SK-N-SH (cell line): ENCODE measurements around the gene TIMM17A. TPM values are rescaled to one million over a fixed set of nuclear protein-coding genes. Genes with fewer than 3 reads are reported as not detected.

Source experiments
- CTCF ChIA-PET: fragments of 300-600, 350-600 bp; formaldehyde crosslinking; extraction: SDS; loops from one replicate; lab custom pipeline; 2021; lab: Yijun Ruan, JAX
- POLR2A ChIA-PET: fragments of 350-600 bp; sonication (Branson Sonifier 250); formaldehyde crosslinking; extraction: SDS; loops from one replicate; lab custom pipeline; 2020; ENCODE audit warnings: antibody characterized with exemption, inconsistent platforms; lab: Yijun Ruan, JAX
- DNase-seq: peaks from one replicate; pipeline ENCODE4 v3.0.0; 2012
- H2AFZ ChIP-seq: fragments of 200-600 bp; sonication (generic); 2 replicates; pipeline ENCODE4 v1.8.1; 2016; ENCODE audit warnings: antibody characterized with exemption, mild to moderate bottlenecking, low read depth
- H3F3A ChIP-seq: fragments of 200-600 bp; sonication (generic); replicated peaks from 2 replicates; pipeline ENCODE3; 2016; ENCODE audit warnings: antibody characterized with exemption, mild to moderate bottlenecking; ENCODE audit not compliant: insufficient read depth
- H3K27ac ChIP-seq, 2 experiments: fragments of 200-500 bp in 1 of 2; fragments of 200-600 bp in 1 of 2; sonication (Bioruptor generic) in 1 of 2; sonication (generic), shearing (Covaris generic) in 1 of 2; 2 replicates each; pipeline versions ENCODE4 v1.5.1 to v1.6.1; 2014 to 2016; ENCODE audit warnings: low read depth in 2 of 2, inconsistent platforms in 1 of 2, low read length in 1 of 2, mild to moderate bottlenecking in 1 of 2, mixed read lengths in 1 of 2
- H3K27me3 ChIP-seq: fragments of 200-600 bp; sonication (generic), shearing (Covaris generic); 2 replicates; pipeline ENCODE4 v1.6.1; 2016; ENCODE audit warnings: mixed run types; ENCODE audit not compliant: insufficient read depth
- H3K36me3 ChIP-seq, 2 experiments: fragments of 200-500 bp in 1 of 2; fragments of 200-600 bp in 1 of 2; sonication (Bioruptor generic) in 1 of 2; sonication (generic) in 1 of 2; replicated peaks in 1 of 2; 2 replicates each; pipeline versions ENCODE3 to v1.5.1; 2014 to 2016; ENCODE audit warnings: low read length in 1 of 2, mild to moderate bottlenecking in 1 of 2; ENCODE audit not compliant: insufficient read depth in 2 of 2, control insufficient read depth in 1 of 2
- H3K4me1 ChIP-seq, 2 experiments: fragments of 200-500 bp in 1 of 2; fragments of 200-600 bp in 1 of 2; sonication (Bioruptor generic) in 1 of 2; sonication (generic), shearing (Covaris generic) in 1 of 2; 2 replicates each; pipeline versions ENCODE4 v1.5.1 to v1.6.1; 2014 to 2016; ENCODE audit warnings: low read depth in 1 of 2, low read length in 1 of 2, mixed run types in 1 of 2; ENCODE audit not compliant: insufficient read depth in 2 of 2, control insufficient read depth in 1 of 2
- H3K4me2 ChIP-seq: fragments of 200-600 bp; sonication (generic), shearing (Covaris generic); 2 replicates; pipeline ENCODE4 v1.6.1; 2017; ENCODE audit warnings: mixed run types
- H3K4me3 ChIP-seq, 2 experiments: fragments of 200-500 bp in 1 of 2; fragments of 200-600 bp in 1 of 2; sonication (Bioruptor generic) in 1 of 2; sonication (generic), shearing (Covaris generic) in 1 of 2; 2 replicates each; pipeline versions ENCODE4 v1.5.1 to v1.8.1; 2014 to 2016; ENCODE audit warnings: low read depth in 2 of 2, inconsistent platforms in 1 of 2, low read length in 1 of 2, mild to moderate bottlenecking in 1 of 2, mixed read lengths in 1 of 2, moderate library complexity in 1 of 2
- H3K79me2 ChIP-seq: fragments of 200-600 bp; sonication (generic); 2 replicates; pipeline ENCODE4 v1.8.1; 2017; ENCODE audit warnings: mild to moderate bottlenecking; ENCODE audit not compliant: insufficient read depth
- H3K9ac ChIP-seq: fragments of 200-600 bp; sonication (generic); 2 replicates; pipeline ENCODE4 v1.6.1; 2017; ENCODE audit warnings: mixed run types
- H3K9me2 ChIP-seq: fragments of 200-600 bp; sonication (generic); 2 replicates; pipeline ENCODE4 v1.6.1; 2017; ENCODE audit warnings: mixed run types
- H3K9me3 ChIP-seq: fragments of 200-600 bp; sonication (generic); 2 replicates; pipeline ENCODE4 v1.6.1; 2017; ENCODE audit warnings: mixed run types, mild to moderate bottlenecking, moderate library complexity
- H4K20me1 ChIP-seq: fragments of 200-600 bp; sonication (generic); 2 replicates; pipeline ENCODE4 v1.6.1; 2017; ENCODE audit warnings: mild to moderate bottlenecking, mixed run types; ENCODE audit not compliant: insufficient read depth
- ELF1 ChIP-seq: IDR thresholded peaks from 2 replicates; pipeline ENCODE4 v1.4.0; 2012
- FOXJ3 ChIP-seq: sonication (generic); formaldehyde crosslinking; IDR thresholded peaks from 2 replicates; pipeline ENCODE4 v1.5.1; 2020; ENCODE audit warnings: mild to moderate bottlenecking, missing genetic modification reagents
- FOXM1 ChIP-seq: IDR thresholded peaks from 2 replicates; pipeline ENCODE4 v1.4.0; 2012; ENCODE audit warnings: low read depth, mild to moderate bottlenecking
- GABPA ChIP-seq: IDR thresholded peaks from 2 replicates; pipeline ENCODE4 v1.4.0; 2012; ENCODE audit warnings: low read depth, mild to moderate bottlenecking
- MEF2A ChIP-seq: IDR thresholded peaks from 2 replicates; pipeline ENCODE4 v1.4.0; 2012; ENCODE audit warnings: low read depth, borderline replicate concordance
- MXI1 ChIP-seq: IDR thresholded peaks from 2 replicates; pipeline ENCODE4 v1.6.1; 2012; ENCODE audit warnings: mild to moderate bottlenecking, low read depth, low read length, improper control_type of control experiment
- NFIC ChIP-seq: IDR thresholded peaks from 2 replicates; pipeline ENCODE4 v1.4.0; 2012; ENCODE audit warnings: borderline replicate concordance
- RXRA ChIP-seq: IDR thresholded peaks from 2 replicates; pipeline ENCODE4 v1.4.0; 2012; ENCODE audit warnings: low read depth, mild to moderate bottlenecking, borderline replicate concordance
- TCF12 ChIP-seq: IDR thresholded peaks from 2 replicates; pipeline ENCODE4 v1.4.0; 2012
- TEAD4 ChIP-seq: IDR thresholded peaks from 2 replicates; pipeline ENCODE4 v1.4.0; 2012; ENCODE audit warnings: mild to moderate bottlenecking, borderline replicate concordance; ENCODE audit not compliant: insufficient read depth
- YY1 ChIP-seq: IDR thresholded peaks from 2 replicates; pipeline ENCODE4 v1.4.0; 2012; ENCODE audit warnings: low read depth, mild to moderate bottlenecking
- WGBS: methylation state at CpG from one replicate; pipeline ENCODE4 v1.1.6; 2017; ENCODE audit warnings: low lambda C conversion rate; 5-methylcytosine and 5-hydroxymethylcytosine counted together
- polyA plus RNA-seq, 3 experiments: library from polyadenylated mRNA; depleted of rRNA; stranded (reverse); fragments of >200 nt; gene quantifications; 2 replicates each; pipeline ENCODE4 v1.2.3, GENCODE V29; 2012
- TF ChIP-seq, protein P1 (sequence below): IDR thresholded peaks from 2 replicates; pipeline ENCODE4; 2012
- TF ChIP-seq, protein P2 (sequence below): fragments of 200-600 bp; sonication (generic); IDR thresholded peaks from 2 replicates; pipeline ENCODE4 v1.6.1; 2017; ENCODE audit warnings: antibody characterized with exemption, mild to moderate bottlenecking, moderate library complexity
- TF ChIP-seq, protein P3 (sequence below): fragments of 150-350 bp; IDR thresholded peaks from 2 replicates; pipeline ENCODE4 v1.6.1; 2016; ENCODE audit warnings: mild to moderate bottlenecking, low read depth, low read length
- TF ChIP-seq, protein P4 (sequence below): IDR thresholded peaks from 2 replicates; pipeline ENCODE4 v1.4.0; 2012; ENCODE audit warnings: low read depth, borderline replicate concordance
- TF ChIP-seq, protein P5 (sequence below): IDR thresholded peaks from 2 replicates; pipeline ENCODE4 v1.6.1; 2012; ENCODE audit warnings: mild to moderate bottlenecking, low read depth, low read length, moderate library complexity

TIMM17A gene
- polyA plus RNA-seq, 1 of the 3 experiments (the other 2 are of a cell fraction), result 33.6 TPM

DNA sequence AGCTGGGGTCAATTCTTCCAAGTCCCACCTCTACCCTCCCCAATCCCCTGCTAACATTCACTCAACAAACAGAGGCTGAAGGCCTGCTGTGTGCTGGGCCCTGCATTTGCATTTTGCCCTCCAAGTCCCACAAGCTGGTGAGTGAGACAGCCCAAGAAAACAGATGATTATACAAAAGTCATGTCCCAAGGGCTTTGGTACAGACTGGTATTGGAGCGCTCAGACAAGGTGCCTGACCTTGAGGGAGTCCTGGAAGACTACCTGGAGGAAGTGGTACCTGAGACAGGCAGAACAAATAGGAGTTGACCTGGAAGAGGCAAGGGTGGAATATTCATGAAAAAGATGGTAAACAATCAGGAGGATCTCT lies 13.2 kb upstream of the TIMM17A start:
- Histone ChIP-seq H3K36me3 (no peaks in the 10 kb centered on the region), H3K4me1 (peaks cover 0 to 14% of the 10 kb centered on the region in 2 experiments; a peak in 2 of 4 replicates), H3K4me3 (no peak overlapping the region), H4K20me1 (no peaks in the 10 kb centered on the region), H3K79me2 (no peaks in the 10 kb centered on the region), H3K9me2 (no peaks in the 10 kb centered on the region), H3K27me3 (no peaks in the 10 kb centered on the region), H3K27ac (no peak overlapping the region), H3K9ac (no peak overlapping the region), H3K9me3 (no peaks in the 10 kb centered on the region), H2AFZ (no peak overlapping the region), H3F3A (peaks cover 6% of the 10 kb centered on the region), H3K4me2 (no peak overlapping the region)
- ChIA-PET POLR2A (no interaction called here), CTCF (interaction anchor here (1.4 to 1.5 kb wide), 2 partner anchors 15 to 46 kb away, joined by 3 to 4 read pairs; no protein-coding TSS in a partner anchor)
- DNase-seq, result no peak
- no peak for TF ChIP-seq NFIC
- TF ChIP-seq, protein P1, sequence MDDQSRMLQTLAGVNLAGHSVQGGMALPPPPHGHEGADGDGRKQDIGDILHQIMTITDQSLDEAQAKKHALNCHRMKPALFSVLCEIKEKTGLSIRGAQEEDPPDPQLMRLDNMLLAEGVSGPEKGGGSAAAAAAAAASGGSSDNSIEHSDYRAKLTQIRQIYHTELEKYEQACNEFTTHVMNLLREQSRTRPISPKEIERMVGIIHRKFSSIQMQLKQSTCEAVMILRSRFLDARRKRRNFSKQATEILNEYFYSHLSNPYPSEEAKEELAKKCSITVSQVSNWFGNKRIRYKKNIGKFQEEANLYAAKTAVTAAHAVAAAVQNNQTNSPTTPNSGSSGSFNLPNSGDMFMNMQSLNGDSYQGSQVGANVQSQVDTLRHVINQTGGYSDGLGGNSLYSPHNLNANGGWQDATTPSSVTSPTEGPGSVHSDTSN, result no peak
- no peak for TF ChIP-seq RXRA
- TF ChIP-seq, protein P2, sequence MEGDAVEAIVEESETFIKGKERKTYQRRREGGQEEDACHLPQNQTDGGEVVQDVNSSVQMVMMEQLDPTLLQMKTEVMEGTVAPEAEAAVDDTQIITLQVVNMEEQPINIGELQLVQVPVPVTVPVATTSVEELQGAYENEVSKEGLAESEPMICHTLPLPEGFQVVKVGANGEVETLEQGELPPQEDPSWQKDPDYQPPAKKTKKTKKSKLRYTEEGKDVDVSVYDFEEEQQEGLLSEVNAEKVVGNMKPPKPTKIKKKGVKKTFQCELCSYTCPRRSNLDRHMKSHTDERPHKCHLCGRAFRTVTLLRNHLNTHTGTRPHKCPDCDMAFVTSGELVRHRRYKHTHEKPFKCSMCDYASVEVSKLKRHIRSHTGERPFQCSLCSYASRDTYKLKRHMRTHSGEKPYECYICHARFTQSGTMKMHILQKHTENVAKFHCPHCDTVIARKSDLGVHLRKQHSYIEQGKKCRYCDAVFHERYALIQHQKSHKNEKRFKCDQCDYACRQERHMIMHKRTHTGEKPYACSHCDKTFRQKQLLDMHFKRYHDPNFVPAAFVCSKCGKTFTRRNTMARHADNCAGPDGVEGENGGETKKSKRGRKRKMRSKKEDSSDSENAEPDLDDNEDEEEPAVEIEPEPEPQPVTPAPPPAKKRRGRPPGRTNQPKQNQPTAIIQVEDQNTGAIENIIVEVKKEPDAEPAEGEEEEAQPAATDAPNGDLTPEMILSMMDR, result no peak
- no peak for TF ChIP-seq TEAD4
- TF ChIP-seq FOXM1, result no peak
- TF ChIP-seq MXI1, result no peak
- TF ChIP-seq, protein P3, sequence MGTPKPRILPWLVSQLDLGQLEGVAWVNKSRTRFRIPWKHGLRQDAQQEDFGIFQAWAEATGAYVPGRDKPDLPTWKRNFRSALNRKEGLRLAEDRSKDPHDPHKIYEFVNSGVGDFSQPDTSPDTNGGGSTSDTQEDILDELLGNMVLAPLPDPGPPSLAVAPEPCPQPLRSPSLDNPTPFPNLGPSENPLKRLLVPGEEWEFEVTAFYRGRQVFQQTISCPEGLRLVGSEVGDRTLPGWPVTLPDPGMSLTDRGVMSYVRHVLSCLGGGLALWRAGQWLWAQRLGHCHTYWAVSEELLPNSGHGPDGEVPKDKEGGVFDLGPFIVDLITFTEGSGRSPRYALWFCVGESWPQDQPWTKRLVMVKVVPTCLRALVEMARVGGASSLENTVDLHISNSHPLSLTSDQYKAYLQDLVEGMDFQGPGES, result no peak
- TF ChIP-seq, protein P4, sequence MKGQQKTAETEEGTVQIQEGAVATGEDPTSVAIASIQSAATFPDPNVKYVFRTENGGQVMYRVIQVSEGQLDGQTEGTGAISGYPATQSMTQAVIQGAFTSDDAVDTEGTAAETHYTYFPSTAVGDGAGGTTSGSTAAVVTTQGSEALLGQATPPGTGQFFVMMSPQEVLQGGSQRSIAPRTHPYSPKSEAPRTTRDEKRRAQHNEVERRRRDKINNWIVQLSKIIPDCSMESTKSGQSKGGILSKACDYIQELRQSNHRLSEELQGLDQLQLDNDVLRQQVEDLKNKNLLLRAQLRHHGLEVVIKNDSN, result no peak
- TF ChIP-seq MEF2A, result no peak
- no peak for TF ChIP-seq YY1
- TF ChIP-seq GABPA, result no peak
- no peak for TF ChIP-seq TCF12
- TF ChIP-seq FOXJ3 (CRISPR knock-in tag), result no peak
- WGBS, result 100% methylated on average over 1 of the region's 1 CpG

DNA sequence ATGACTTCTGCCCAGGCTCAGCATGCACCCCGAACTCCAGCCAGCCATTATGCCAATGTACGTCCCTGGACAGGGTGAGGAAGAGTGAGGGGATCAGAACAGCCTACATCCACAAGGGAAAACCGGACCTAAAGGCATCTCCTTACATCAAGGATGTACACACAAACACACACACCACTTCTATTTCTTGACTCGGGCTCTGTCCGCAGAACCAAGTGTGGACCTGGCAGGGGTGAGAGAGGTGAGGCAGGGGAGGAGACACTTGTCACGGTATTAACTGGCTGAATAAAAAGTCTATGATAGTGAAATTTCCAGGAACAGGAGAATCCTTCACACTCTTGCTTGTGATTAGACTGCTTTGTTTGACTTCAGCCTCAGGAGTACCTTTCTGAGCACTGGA lies 11.3 kb upstream of the TIMM17A start:
- Histone ChIP-seq H3K27me3 (no peaks in the 10 kb centered on the region), H3K27ac (no peak overlapping the region), H3K36me3 (no peaks in the 10 kb centered on the region), H3K79me2 (no peaks in the 10 kb centered on the region), H4K20me1 (no peaks in the 10 kb centered on the region), H3K4me2 (no peak overlapping the region), H3K4me3 (no peak overlapping the region), H2AFZ (no peak overlapping the region), H3K9me3 (no peaks in the 10 kb centered on the region), H3K4me1 (peaks cover 0 to 17% of the 10 kb centered on the region in 2 experiments; a peak in 2 of 4 replicates), H3F3A (peaks cover 4% of the 10 kb centered on the region), H3K9me2 (no peaks in the 10 kb centered on the region), H3K9ac (no peak overlapping the region)
- ChIA-PET CTCF (interaction anchor here (2.1 to 3.6 kb wide), 3 partner anchors 29 to 48 kb away, joined by 6 to 32 read pairs (median 8); no protein-coding TSS in a partner anchor), POLR2A (no interaction called here)
- DNase-seq, result no peak
- WGBS, result 81% methylated on average over 6 of the region's 6 CpGs
- TF ChIP-seq NFIC, result no peak
- TF ChIP-seq, protein P3, result no peak
- TF ChIP-seq ELF1, result no peak
- TF ChIP-seq, protein P1, result no peak
- TF ChIP-seq MEF2A, result no peak
- TF ChIP-seq, protein P5, sequence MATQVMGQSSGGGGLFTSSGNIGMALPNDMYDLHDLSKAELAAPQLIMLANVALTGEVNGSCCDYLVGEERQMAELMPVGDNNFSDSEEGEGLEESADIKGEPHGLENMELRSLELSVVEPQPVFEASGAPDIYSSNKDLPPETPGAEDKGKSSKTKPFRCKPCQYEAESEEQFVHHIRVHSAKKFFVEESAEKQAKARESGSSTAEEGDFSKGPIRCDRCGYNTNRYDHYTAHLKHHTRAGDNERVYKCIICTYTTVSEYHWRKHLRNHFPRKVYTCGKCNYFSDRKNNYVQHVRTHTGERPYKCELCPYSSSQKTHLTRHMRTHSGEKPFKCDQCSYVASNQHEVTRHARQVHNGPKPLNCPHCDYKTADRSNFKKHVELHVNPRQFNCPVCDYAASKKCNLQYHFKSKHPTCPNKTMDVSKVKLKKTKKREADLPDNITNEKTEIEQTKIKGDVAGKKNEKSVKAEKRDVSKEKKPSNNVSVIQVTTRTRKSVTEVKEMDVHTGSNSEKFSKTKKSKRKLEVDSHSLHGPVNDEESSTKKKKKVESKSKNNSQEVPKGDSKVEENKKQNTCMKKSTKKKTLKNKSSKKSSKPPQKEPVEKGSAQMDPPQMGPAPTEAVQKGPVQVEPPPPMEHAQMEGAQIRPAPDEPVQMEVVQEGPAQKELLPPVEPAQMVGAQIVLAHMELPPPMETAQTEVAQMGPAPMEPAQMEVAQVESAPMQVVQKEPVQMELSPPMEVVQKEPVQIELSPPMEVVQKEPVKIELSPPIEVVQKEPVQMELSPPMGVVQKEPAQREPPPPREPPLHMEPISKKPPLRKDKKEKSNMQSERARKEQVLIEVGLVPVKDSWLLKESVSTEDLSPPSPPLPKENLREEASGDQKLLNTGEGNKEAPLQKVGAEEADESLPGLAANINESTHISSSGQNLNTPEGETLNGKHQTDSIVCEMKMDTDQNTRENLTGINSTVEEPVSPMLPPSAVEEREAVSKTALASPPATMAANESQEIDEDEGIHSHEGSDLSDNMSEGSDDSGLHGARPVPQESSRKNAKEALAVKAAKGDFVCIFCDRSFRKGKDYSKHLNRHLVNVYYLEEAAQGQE, result no peak
- TF ChIP-seq GABPA, result no peak
